Measurements from ENCODE around the gene NKX6-1. TPM values are rescaled to one million over a fixed set of nuclear protein-coding genes. Genes with fewer than 3 reads are reported as not detected.

NKX6-1 gene
- total RNA-seq, 2 donors from 2014 or later, result not detected

Other genes with a start within 250 kb of the NKX6-1 start
- gene CDS1, start 83.8 kb upstream of the NKX6-1 start, total RNA-seq, result under 1 TPM; 0.65 to 0.90 TPM

All from posterior vena cava (tissue), 2 donors.